Heart right ventricle (tissue), 16 donors: ENCODE data around the gene ABHD10. TPM values are rescaled to one million over a fixed set of nuclear protein-coding genes. Genes with fewer than 3 reads are reported as not detected.
"Not testable (repeated sequence)": the region's sequence is repeated elsewhere in the genome, so short reads cannot be mapped to it uniquely, and the experiment has no call there.

ENCODE experiments used
- ATAC-seq, 8 donors: fragments of 200-7000 bp; cut with Tn5 transposase; one replicate each; pipeline ENCODE4 v1.9.1; 2020; ENCODE audit warnings: mild to moderate bottlenecking in 8 of 8, moderate library complexity in 8 of 8, moderate number of reproducible peaks in 1 of 8
- DNase-seq, 2 donors: peaks; one replicate each; pipeline ENCODE4 v3.0.0-alpha.2; 2020
- H3K27ac ChIP-seq, 10 donors: fragments of 200-600 bp; sonication (generic) in 2 of 10; one replicate each; pipeline versions ENCODE4 v1.5.0 to v1.8.0; 2020 to 2022; ENCODE audit warnings: mild to moderate bottlenecking in 3 of 10
- H3K27me3 ChIP-seq, 7 donors: fragments of 200-600 bp; one replicate each; pipeline ENCODE4 v1.8.0; 2021 to 2022; ENCODE audit warnings: mild to moderate bottlenecking in 2 of 7
- H3K36me3 ChIP-seq, 9 donors: fragments of 200-600 bp; sonication (generic) in 1 of 9; one replicate each; pipeline versions ENCODE4 v1.5.0 to v1.8.0; 2020 to 2022; ENCODE audit warnings: mild to moderate bottlenecking in 2 of 9
- H3K4me1 ChIP-seq, 9 donors: fragments of 200-600 bp; sonication (generic) in 1 of 9; one replicate each; pipeline versions ENCODE4 v1.5.0 to v1.8.0; 2020 to 2022; ENCODE audit warnings: mild to moderate bottlenecking in 4 of 9
- H3K4me3 ChIP-seq, 10 donors: fragments of 200-600 bp; sonication (generic) in 2 of 10; one replicate each; pipeline versions ENCODE4 v1.5.0 to v1.8.0; 2020 to 2022; ENCODE audit warnings: mild to moderate bottlenecking in 7 of 10, moderate library complexity in 2 of 10
- H3K9me3 ChIP-seq, 11 donors: fragments of 200-600 bp in 10 of 11; sonication (generic) in 2 of 11; one replicate each; pipeline versions ENCODE4 v1.5.0 to v1.8.0; 2013 to 2022; ENCODE audit warnings: mild to moderate bottlenecking in 2 of 11, control low read depth in 1 of 11, moderate library complexity in 1 of 11
- CTCF ChIP-seq, 9 donors: fragments of 200-600 bp; sonication (generic) in 2 of 9; IDR thresholded peaks; one replicate each; pipeline versions ENCODE4 v1.5.0 to v1.8.0; 2021 to 2022; ENCODE audit warnings: antibody characterized with exemption in 9 of 9, mild to moderate bottlenecking in 5 of 9, moderate library complexity in 1 of 9
- WGBS, 2 donors: extraction: QIAGEN DNeasy Blood & Tissue Kit; methylation state at CpG; one replicate each; pipeline ENCODE4 v1.1.7; 2013; ENCODE audit warnings: inconsistent platforms in 1 of 2; 5-methylcytosine and 5-hydroxymethylcytosine counted together
- intact Hi-C, 10 donors: fragments of 100-400 bp; cut with DNase I; formaldehyde crosslinking; loops; one replicate each; pipeline versions ENCODE4 v1.11.1 to v1.14.2; 2022
- polyA plus RNA-seq, 2 donors: library from polyadenylated mRNA; stranded (reverse); fragments of 200-250 nt; gene quantifications; one replicate each; pipeline ENCODE4 v1.2.3, GENCODE V29; 2013
- total RNA-seq, 10 donors: library from RNA; stranded (reverse); fragmentation: NEBNext Ultra II Directional in 3 of 10; extraction: Animal tissue kit (Norgen Biotek cat#: 25700) in 3 of 10; gene quantifications; one replicate each; pipeline versions ENCODE4 v1.2.1 to v1.2.4, GENCODE V29; 2021 to 2023
- donor health status: Arrhythmogenic right ventricular cardiomyopathy.
- donor health status: ischemic (EF 13 %, LVEDD 7.1; RV severe dilation, severe dysfunction).
- donor health status: healthy with polysubstance abuse.
- donor health status: DM: no; HTN: yes; CAD: no.
- donor health status: DM: no; HTN: no; CAD: no.
- donor health status: ischemic (EF 25% LVEDD 6.9; RV normal size, moderate dysfunction).
- donor health status: ischemic (EF 25% LVEDD 5.7; RV mildly dilated, moderate dysfunction).
- donor health status: healthy.
- donor health status: DM: yes; HTN: yes; CAD: no.
- donor health status: Ischemic cardiomyopathy.
- donor health status: ischemic (EF 35%, LVEDD 5.7; RV mildly dilated, moderate dysfunction).
- donor health status: nonischemic (EF 11% LVEDD 7.7; RV severe dilation, severe dysfunction).
- donor health status: DM: yes; HTN: yes; CAD: no.
- donor health status: PGD.
- donor health status: ischemic (EF 29% LVEDD 5.4; RV normal size, mild dysfunction).
- donor health status: nonischemic (EF 23%, LVEDD 6.1; RV moderate dilation, normal function).

ABHD10 gene
- total and polyA plus RNA-seq, 12 donors, result 10.5 to 57.8 (median 50.1) TPM

GRCh38 chr3:112034436-112034835 is 55.6 kb downstream of the ABHD10 start, which contains the start of gene TMPRSS7:
TSS of gene TMPRSS7 (plus strand) at chr3:112034736. CDS start at chr3:112034846, 110 bp downstream.
- Histone ChIP-seq H3K4me1 (peaks cover 0 to 4% (median 0%) of the 10 kb centered on the region in 9 donors), H3K4me3 (no peak within 1 kb of the TSS), H3K9me3 (no peaks in the 10 kb centered on the region), H3K27me3 (no peaks in the 10 kb centered on the region), H3K27ac (no peak within 1 kb of the TSS), H3K36me3 (no peaks in the 10 kb centered on the region)
- intact Hi-C loops, result no loop called here
- 94 to 96% methylated on average over 4 of the region's 4 CpGs for WGBS, 2 donors
- no peak for TF ChIP-seq CTCF (IDR thresholded peaks at IDR 0.05)
- ATAC-seq (no peak), DNase-seq (no peak)

DNA sequence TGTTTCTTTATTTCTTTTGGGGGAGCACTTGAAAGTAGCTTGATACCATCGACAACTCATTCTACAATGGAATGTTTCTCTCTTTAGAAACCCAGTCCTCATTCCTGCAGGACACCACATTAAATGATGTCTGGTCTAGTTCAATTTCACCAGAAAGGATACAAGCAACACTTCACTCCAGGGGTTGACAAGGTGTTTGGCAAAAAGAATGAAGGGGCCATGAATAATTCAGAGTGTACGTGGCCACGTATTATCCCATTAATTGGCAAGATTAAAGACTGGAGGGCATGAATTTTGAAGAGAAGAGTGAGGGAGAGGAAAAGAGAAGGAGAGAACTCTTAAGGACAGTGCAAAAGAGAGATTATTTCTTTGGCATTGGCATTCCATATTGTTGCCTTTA is 56.4 kb downstream of the ABHD10 start:
- intact Hi-C loops, result no loop called here
- TF ChIP-seq CTCF (IDR thresholded peaks at IDR 0.05), result no peak
- DNase-seq (no peak), ATAC-seq (no peak)
- Histone ChIP-seq H3K27me3 (no peaks in the 10 kb centered on the region), H3K4me3 (no peak overlapping the region), H3K4me1 (peaks cover 0 to 4% (median 0%) of the 10 kb centered on the region in 9 donors), H3K9me3 (no peaks in the 10 kb centered on the region), H3K27ac (no peak overlapping the region), H3K36me3 (no peaks in the 10 kb centered on the region)
- WGBS, 2 donors, result 52 to 72% methylated on average over 3 of the region's 3 CpGs

GRCh38 chr3:112037194-112037593 is 58.4 kb downstream of the ABHD10 start:
- ATAC-seq, H3K4me1 ChIP-seq, H3K27me3 ChIP-seq, DNase-seq, H3K4me3 ChIP-seq, intact Hi-C loops, H3K27ac ChIP-seq, H3K36me3 ChIP-seq, H3K9me3 ChIP-seq: not testable (repeated sequence)
- 67 to 77% methylated on average over 4 of the region's 4 CpGs for WGBS, 2 donors

GRCh38 chr3:112038863-112039262 is 60.0 kb downstream of the ABHD10 start:
- Histone ChIP-seq H3K4me1 (peaks cover 0 to 9% (median 0%) of the 10 kb centered on the region in 9 donors), H3K9me3 (no peaks in the 10 kb centered on the region), H3K36me3 (no peaks in the 10 kb centered on the region), H3K27ac (no peak overlapping the region), H3K4me3 (no peak overlapping the region), H3K27me3 (no peaks in the 10 kb centered on the region)
- ATAC-seq (no peak), DNase-seq (no peak)
- 76 to 82% methylated on average over 3 of the region's 3 CpGs for WGBS, 2 donors
- TF ChIP-seq CTCF (IDR thresholded peaks at IDR 0.05), result no peak
- intact Hi-C loops, result no loop called here

DNA sequence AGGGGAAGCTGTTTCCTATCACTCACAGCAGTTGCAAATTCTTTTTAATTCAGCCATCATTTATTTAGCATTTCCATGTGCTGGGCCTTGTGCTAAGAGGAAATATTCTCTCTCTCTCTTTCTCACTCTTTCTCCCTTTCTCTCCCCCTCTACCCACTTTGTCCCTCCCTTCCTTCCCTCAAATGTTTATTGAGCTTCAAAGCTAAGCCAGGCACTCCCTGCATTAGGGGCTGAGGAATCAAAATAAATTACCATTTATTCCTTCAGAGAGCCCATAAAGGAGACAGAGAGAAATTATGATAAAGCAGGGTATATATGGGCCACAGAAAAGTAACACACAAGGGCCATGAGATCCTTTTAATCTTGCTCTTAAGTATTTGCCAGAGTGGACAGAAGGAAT is 62.5 kb downstream of the ABHD10 start:
- Histone ChIP-seq H3K27me3 (no peaks in the 10 kb centered on the region), H3K4me1 (peaks cover 0 to 9% (median 0%) of the 10 kb centered on the region in 9 donors), H3K9me3 (no peaks in the 10 kb centered on the region), H3K4me3 (no peak overlapping the region), H3K27ac (no peak overlapping the region), H3K36me3 (no peaks in the 10 kb centered on the region)
- no peak for DNase-seq
- TF ChIP-seq CTCF (IDR thresholded peaks at IDR 0.05), result no peak
- intact Hi-C loops, result loop anchor here in 4 of 10 donors (5.0 to 10.0 kb wide), 4 partner anchors 47 to 377 kb away; partner anchors contain the start of gene TAGLN3 (in 1 of the 4)
- no peak for ATAC-seq
